Glutamatergic neuron (in vitro differentiated cells): ENCODE results near the gene CCL7. TPM values are rescaled to one million over a fixed set of nuclear protein-coding genes. Genes with fewer than 3 reads are reported as not detected.

Experiments used
- DNase-seq: peaks from one replicate; pipeline ENCODE4 v3.0.0; 2022
- H3K27ac Mint-ChIP-seq: one replicate; pipeline ENCODE4 v1.8.0; 2020; ENCODE audit warnings: mild to moderate bottlenecking, mixed read lengths, inconsistent platforms; ENCODE audit not compliant: unreplicated experiment
- H3K27me3 Mint-ChIP-seq: one replicate; pipeline ENCODE4 v1.8.0; 2020; ENCODE audit warnings: mild to moderate bottlenecking, moderate library complexity, mixed read lengths, inconsistent platforms; ENCODE audit not compliant: unreplicated experiment
- H3K36me3 Mint-ChIP-seq: one replicate; pipeline ENCODE4 v1.8.0; 2020; ENCODE audit warnings: mild to moderate bottlenecking, mixed read lengths, inconsistent platforms; ENCODE audit not compliant: unreplicated experiment
- H3K4me1 Mint-ChIP-seq: one replicate; pipeline ENCODE4 v1.8.0; 2020; ENCODE audit warnings: mild to moderate bottlenecking, low read depth, mixed read lengths, inconsistent platforms; ENCODE audit not compliant: unreplicated experiment
- H3K4me3 Mint-ChIP-seq: one replicate; pipeline ENCODE4 v1.8.0; 2020; ENCODE audit warnings: mild to moderate bottlenecking, mixed read lengths, inconsistent platforms; ENCODE audit not compliant: unreplicated experiment
- H3K9me3 Mint-ChIP-seq: one replicate; pipeline ENCODE4 v1.8.0; 2020; ENCODE audit warnings: mild to moderate bottlenecking, moderate library complexity, mixed read lengths, inconsistent platforms; ENCODE audit not compliant: unreplicated experiment
- CTCF ChIP-seq: fragments of 200-600 bp; sonication (generic); IDR thresholded peaks from one replicate; pipeline ENCODE4 v1.5.0; 2021; ENCODE audit not compliant: partially characterized antibody, unreplicated experiment
- total RNA-seq: library from RNA; stranded (reverse); fragmentation: NEBNext Ultra II Directional; extraction: Animal tissue kit (Norgen Biotek cat#: 25700); gene quantifications from one replicate; pipeline ENCODE4 v1.2.1, GENCODE V29; 2021; ENCODE audit not compliant: unreplicated experiment

The CCL7 gene
- total RNA-seq, 1 donor from 2014 or later = not detected

- TF ChIP-seq CTCF = no peak
- Mint-ChIP-seq H3K4me3 (no peak overlapping the region), H3K27ac (no peak overlapping the region)
Observed at GRCh38 chr17:34302636-34303035, 32.6 kb downstream of the CCL7 start.

GRCh38 chr17:34303606-34304005 lies 33.6 kb downstream of the CCL7 start:
- TF ChIP-seq CTCF = no peak
- peaks cover 5% of the 10 kb centered on the region for H3K9me3 Mint-ChIP-seq
- H3K27ac Mint-ChIP-seq = no peak overlapping the region
- no peak overlapping the region for H3K4me3 Mint-ChIP-seq
- peaks cover 11% of the 10 kb centered on the region for H3K36me3 Mint-ChIP-seq
- H3K27me3 Mint-ChIP-seq = peaks cover 4% of the 10 kb centered on the region
- no peak for DNase-seq
- no peaks in the 10 kb centered on the region for H3K4me1 Mint-ChIP-seq

More at GRCh38 chr17:34302636-34303035, 32.6 kb downstream of the CCL7 start:
- H3K4me1 Mint-ChIP-seq = no peaks in the 10 kb centered on the region
- peaks cover 8% of the 10 kb centered on the region for H3K9me3 Mint-ChIP-seq
- DNase-seq = no peak
- H3K27me3 Mint-ChIP-seq = peaks cover 7% of the 10 kb centered on the region
- peaks cover 14% of the 10 kb centered on the region for H3K36me3 Mint-ChIP-seq

DNA sequence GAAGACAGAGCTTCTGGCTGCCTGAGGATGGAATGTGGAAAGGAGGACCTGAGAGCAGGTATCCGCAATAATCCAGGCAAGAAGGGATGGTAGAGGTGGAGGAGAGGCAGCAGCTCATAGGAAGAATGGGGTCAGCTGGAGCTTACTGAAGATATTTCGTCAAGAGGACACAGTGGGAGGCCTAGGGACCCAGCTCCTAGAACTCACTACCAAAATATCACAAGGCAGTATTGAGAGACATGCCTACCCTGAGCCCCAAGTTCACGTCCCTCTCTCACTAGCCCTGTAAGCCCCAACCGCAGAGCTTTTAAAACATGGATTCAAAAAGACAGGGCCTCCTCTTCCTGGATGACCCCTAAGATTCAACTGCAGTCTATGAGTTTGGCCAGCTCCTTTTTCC lies 35.0 kb downstream of the CCL7 start:
- no peak overlapping the region for H3K4me3 Mint-ChIP-seq
- peaks cover 4% of the 10 kb centered on the region for H3K27me3 Mint-ChIP-seq
- H3K27ac Mint-ChIP-seq = no peak overlapping the region
- no peak for DNase-seq
- peaks cover 2% of the 10 kb centered on the region for H3K9me3 Mint-ChIP-seq
- H3K4me1 Mint-ChIP-seq = no peaks in the 10 kb centered on the region
- H3K36me3 Mint-ChIP-seq = peaks cover 9% of the 10 kb centered on the region
- TF ChIP-seq CTCF = no peak

DNA sequence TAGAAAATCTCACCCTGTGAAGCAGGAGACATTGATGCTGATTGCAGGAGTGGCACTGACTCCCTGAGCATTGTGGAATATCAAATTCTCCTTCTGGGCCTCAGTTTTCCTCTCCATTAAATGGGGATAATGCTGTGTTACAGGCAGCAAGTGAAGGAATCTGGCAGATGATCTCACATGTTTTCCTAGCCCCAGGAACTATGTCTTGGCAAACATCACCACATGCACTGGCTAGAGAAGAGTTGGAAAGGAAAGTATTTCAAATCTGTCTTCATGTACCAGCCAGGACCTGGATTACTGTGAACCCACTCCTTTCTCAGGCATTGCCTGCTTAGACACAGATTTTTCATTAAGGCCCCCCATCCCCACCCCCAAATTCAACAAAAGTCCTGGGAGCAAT lies 35.6 kb downstream of the CCL7 start:
- H3K36me3 Mint-ChIP-seq = peaks cover 9% of the 10 kb centered on the region
- H3K27ac Mint-ChIP-seq = no peak overlapping the region
- peaks cover 4% of the 10 kb centered on the region for H3K27me3 Mint-ChIP-seq
- no peak overlapping the region for H3K4me3 Mint-ChIP-seq
- no peak for DNase-seq
- H3K9me3 Mint-ChIP-seq = peaks cover 2% of the 10 kb centered on the region
- no peak for TF ChIP-seq CTCF
- no peaks in the 10 kb centered on the region for H3K4me1 Mint-ChIP-seq

DNA sequence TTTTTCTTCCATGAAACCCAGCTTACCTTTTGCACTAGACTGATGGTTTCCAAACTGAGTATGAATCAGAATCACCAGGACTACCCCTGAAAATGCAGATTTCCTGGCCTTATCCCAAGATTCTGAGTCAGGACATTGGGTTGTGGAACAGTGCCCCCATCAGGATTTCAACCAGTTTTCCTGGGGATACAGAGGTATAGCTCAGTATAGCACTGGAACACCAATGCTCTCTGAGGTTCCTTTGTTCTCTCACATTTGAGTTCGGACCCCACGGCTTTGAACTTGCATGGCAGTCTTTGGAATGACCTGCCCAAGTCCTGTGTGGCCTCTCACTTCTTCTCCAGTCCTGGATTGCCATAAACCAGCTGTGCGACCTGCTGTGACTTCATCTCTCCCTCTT lies 36.4 kb downstream of the CCL7 start:
- H3K9me3 Mint-ChIP-seq = peaks cover 4% of the 10 kb centered on the region
- TF ChIP-seq CTCF = no peak
- H3K4me1 Mint-ChIP-seq = no peaks in the 10 kb centered on the region
- no peak for DNase-seq
- peaks cover 4% of the 10 kb centered on the region for H3K27me3 Mint-ChIP-seq
- H3K4me3 Mint-ChIP-seq = no peak overlapping the region
- H3K36me3 Mint-ChIP-seq = peaks cover 5% of the 10 kb centered on the region
- no peak overlapping the region for H3K27ac Mint-ChIP-seq
